Measurements from ENCODE around the gene SMARCD2. TPM values are rescaled to one million over a fixed set of nuclear protein-coding genes. Genes with fewer than 3 reads are reported as not detected.
A peak's percentile ranks its signal among the peaks of the same experiment; 100 is the strongest.
"Not testable (repeated sequence)": the region's sequence is repeated elsewhere in the genome, so short reads cannot be mapped to it uniquely, and the experiment has no call there.

Gene SMARCD2
- 39.2 and 67.6 TPM in 2 replicates for total RNA-seq
- polyA plus RNA-seq = 40.3 and 45.4 TPM in 2 replicates

GRCh38 chr17:63842540-63843386, at the start of gene SMARCD2:
Gene SMARCD2 (minus strand): TSS chr17:63842685. CDS start chr17:63842674, 11 bp downstream.
- peak; percentile 99 to 100 for DNase-seq (ENCODE audit: low read depth in 1 of 2, low spot score in 1 of 2)
- Histone ChIP-seq H3K27ac (peak within 1 kb of the TSS; percentile 84), H3K27me3 (peaks cover 11% of the 10 kb centered on the region), H3K9me3 (ENCODE audit: low read depth) (no peaks in the 10 kb centered on the region), H3K4me3 (peak within 1 kb of the TSS; percentile 85), H3K36me3 (no peaks in the 10 kb centered on the region), H3K4me1 (ENCODE audit: low read depth) (peaks cover 26% of the 10 kb centered on the region)
- TF ChIP-seq CTCF (IDR thresholded peaks at IDR 0.05; ENCODE audit: low read depth, low read length) = no peak

GRCh38 chr17:63889026-63889848, 46.8 kb upstream of the SMARCD2 start:
- H3K27me3 ChIP-seq = not testable (repeated sequence)

DNA sequence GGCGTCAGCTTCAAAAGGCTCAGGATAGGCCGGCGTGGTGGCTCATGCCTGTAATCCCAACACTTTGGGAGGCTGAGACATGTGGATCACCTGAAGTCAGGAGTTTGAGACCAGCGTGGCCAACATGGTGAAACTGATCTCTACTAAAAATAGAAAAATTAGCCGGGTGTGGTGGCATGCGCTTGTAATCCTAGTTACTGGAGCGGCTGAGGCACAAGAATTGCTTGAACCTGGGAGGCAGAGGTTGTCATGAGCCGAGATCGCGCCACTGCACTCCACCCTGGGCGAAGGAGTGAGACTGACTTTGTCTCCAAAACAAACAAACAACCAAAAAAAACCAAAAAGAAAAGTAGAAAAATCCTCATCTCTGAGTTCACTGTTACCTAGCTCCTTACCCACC, 42.6 kb upstream of the SMARCD2 start:
- not testable (repeated sequence) for H3K27me3 ChIP-seq; H3K27ac ChIP-seq; H3K4me1 ChIP-seq (ENCODE audit: low read depth); H3K36me3 ChIP-seq; DNase-seq (ENCODE audit: low read depth in 1 of 2, low spot score in 1 of 2); H3K4me3 ChIP-seq; H3K9me3 ChIP-seq (ENCODE audit: low read depth)

More at GRCh38 chr17:63889026-63889848, 46.8 kb upstream of the SMARCD2 start:
- H3K9me3 ChIP-seq (ENCODE audit: low read depth); H3K4me1 ChIP-seq (ENCODE audit: low read depth); H3K36me3 ChIP-seq; H3K27ac ChIP-seq; H3K4me3 ChIP-seq: not testable (repeated sequence)
- DNase-seq (ENCODE audit: low read depth in 1 of 2, low spot score in 1 of 2) = peak; percentile 43 to 64
- peak; percentile 44 for TF ChIP-seq CTCF (IDR thresholded peaks at IDR 0.05; ENCODE audit: low read depth, low read length)

- H3K27ac ChIP-seq; H3K27me3 ChIP-seq; H3K9me3 ChIP-seq (ENCODE audit: low read depth); DNase-seq (ENCODE audit: low read depth in 1 of 2, low spot score in 1 of 2); H3K36me3 ChIP-seq; H3K4me3 ChIP-seq; H3K4me1 ChIP-seq (ENCODE audit: low read depth): not testable (repeated sequence)
These were observed 40.2 kb upstream of the SMARCD2 start for GRCh38 chr17:63882626-63883126.

DNA sequence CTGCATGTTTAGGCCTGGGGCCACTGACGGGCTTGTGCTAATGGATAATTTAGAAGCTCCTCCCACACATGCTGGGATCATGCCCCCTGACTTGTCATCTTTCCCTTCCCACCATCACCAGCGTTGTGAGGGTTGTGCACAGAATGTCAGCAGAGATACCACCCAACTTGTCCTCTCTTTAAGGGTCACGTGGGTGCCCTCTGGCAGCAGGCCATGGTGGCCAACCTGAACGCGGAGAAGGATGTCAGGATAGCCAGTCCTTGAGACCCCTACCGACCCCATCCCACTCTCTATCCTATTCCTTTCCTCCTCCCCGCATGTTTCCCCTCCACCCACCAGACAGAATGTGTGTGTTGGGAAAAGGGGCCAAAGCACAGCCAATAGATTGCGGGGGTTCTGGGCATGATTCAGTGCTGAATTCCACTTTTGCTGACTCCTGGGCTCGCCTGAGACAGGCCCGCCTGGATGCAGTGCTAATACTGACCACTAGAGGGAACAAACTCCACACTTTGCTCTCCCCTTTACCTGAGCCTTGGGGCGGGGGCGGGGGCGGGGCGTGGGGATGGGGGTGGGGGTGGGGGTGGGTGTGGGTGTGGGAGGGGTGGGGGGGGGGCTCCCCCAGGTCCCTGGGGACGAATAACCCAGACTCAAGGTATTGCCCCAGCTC, 39.6 kb upstream of the SMARCD2 start, which contains the start of gene GH2:
Gene GH2, minus strand, starts transcription at position 10 of the 667 bp plus-strand sequence. CDS start 143 bp downstream, outside the sequence.
- no peaks in the 10 kb centered on the region for H3K4me1 ChIP-seq (ENCODE audit: low read depth)
- H3K27ac ChIP-seq = no peak within 1 kb of the TSS
- TF ChIP-seq CTCF (IDR thresholded peaks at IDR 0.05; ENCODE audit: low read depth, low read length) = peak; percentile 65
- H3K36me3 ChIP-seq = no peaks in the 10 kb centered on the region
- peak; percentile 52 to 62 for DNase-seq (ENCODE audit: low read depth in 1 of 2, low spot score in 1 of 2)
- no peak within 1 kb of the TSS for H3K4me3 ChIP-seq
- H3K9me3 ChIP-seq (ENCODE audit: low read depth) = no peaks in the 10 kb centered on the region
- H3K27me3 ChIP-seq = no peaks in the 10 kb centered on the region

DNA sequence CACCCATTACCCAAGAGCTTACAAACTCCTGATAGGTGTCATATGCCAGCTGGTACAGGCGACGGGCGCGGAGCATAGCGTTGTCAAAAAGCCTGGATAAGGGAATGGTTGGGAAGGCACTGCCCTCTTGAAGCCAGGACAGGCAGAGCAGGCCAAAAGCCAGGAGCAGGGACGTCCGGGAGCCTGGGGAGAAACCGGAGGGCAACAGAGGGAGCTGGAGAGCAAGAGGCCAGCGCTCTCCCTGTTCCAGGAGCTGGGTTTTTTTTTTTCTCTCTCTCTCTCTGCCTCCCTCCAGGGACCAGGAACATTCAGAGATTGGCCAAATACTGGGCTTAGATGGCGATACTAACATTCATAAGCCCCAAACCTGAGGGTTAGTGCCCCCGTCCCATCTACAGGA, 38.9 kb upstream of the SMARCD2 start:
- not testable (repeated sequence) for H3K9me3 ChIP-seq (ENCODE audit: low read depth); H3K27me3 ChIP-seq; H3K36me3 ChIP-seq; H3K4me3 ChIP-seq; H3K27ac ChIP-seq; H3K4me1 ChIP-seq (ENCODE audit: low read depth)
- peak; percentile 4 to 58 for DNase-seq (ENCODE audit: low read depth in 1 of 2, low spot score in 1 of 2)
- peak; percentile 25 for TF ChIP-seq CTCF (IDR thresholded peaks at IDR 0.05; ENCODE audit: low read depth, low read length)
